GM23338 (cell line): ENCODE measurements around the gene TNFRSF17. TPM values are rescaled to one million over a fixed set of nuclear protein-coding genes. Genes with fewer than 3 reads are reported as not detected.

ENCODE experiments used
- ATAC-seq: fragments of 200-7000 bp; cut with Tn5 transposase; 3 replicates; pipeline ENCODE4 v1.9.1; 2020
- DNase-seq: peaks from one replicate; pipeline ENCODE4 v3.0.0-alpha.2; 2015; ENCODE audit warnings: low spot score
- H2AFZ ChIP-seq: fragments of 200-600 bp; sonication (generic); 2 replicates; pipeline ENCODE4 v1.8.0; 2016; ENCODE audit warnings: antibody characterized with exemption, mild to moderate bottlenecking, moderate library complexity
- H3F3A ChIP-seq: fragments of 200-600 bp; sonication (generic); replicated peaks from 2 replicates; pipeline ENCODE4 v1.8.0; 2017; ENCODE audit warnings: antibody characterized with exemption, mixed run types, low read depth
- H3K27ac ChIP-seq: fragments of 200-600 bp; sonication (generic); 2 replicates; pipeline ENCODE4 v1.6.1; 2016; ENCODE audit warnings: low read depth
- H3K27me3 ChIP-seq: fragments of 200-600 bp; sonication (generic); 2 replicates; pipeline ENCODE4 v1.8.0; 2016; ENCODE audit warnings: mild to moderate bottlenecking, mixed run types, moderate library complexity; ENCODE audit not compliant: insufficient read depth
- H3K36me3 ChIP-seq: fragments of 200-600 bp; sonication (generic); 2 replicates; pipeline ENCODE4 v1.8.0; 2016; ENCODE audit warnings: mild to moderate bottlenecking; ENCODE audit not compliant: insufficient read depth
- H3K4me1 ChIP-seq: fragments of 200-600 bp; sonication (generic); 2 replicates; pipeline ENCODE4 v1.8.0; 2016; ENCODE audit warnings: mild to moderate bottlenecking, moderate library complexity; ENCODE audit not compliant: insufficient read depth
- H3K4me2 ChIP-seq: fragments of 200-600 bp; sonication (generic); 2 replicates; pipeline ENCODE4 v1.7.1; 2017; ENCODE audit warnings: mixed run types
- H3K4me3 ChIP-seq: fragments of 200-600 bp; sonication (generic); 2 replicates; pipeline ENCODE4 v1.6.1; 2016; ENCODE audit warnings: mixed run types
- H3K79me2 ChIP-seq: fragments of 200-600 bp; sonication (generic); replicated peaks from 2 replicates; pipeline ENCODE4 v1.8.0; 2017; ENCODE audit warnings: mild to moderate bottlenecking; ENCODE audit not compliant: insufficient read depth
- H3K9me2 ChIP-seq: fragments of 200-600 bp; sonication (generic); 2 replicates; pipeline ENCODE4 v1.8.0; 2017; ENCODE audit not compliant: insufficient read depth
- H4K20me1 ChIP-seq: fragments of 200-600 bp; sonication (generic); replicated peaks from 2 replicates; pipeline ENCODE4 v1.8.0; 2017; ENCODE audit warnings: mild to moderate bottlenecking; ENCODE audit not compliant: insufficient read depth
- H3K27ac Mint-ChIP-seq: 2 replicates; pipeline ENCODE4 v1.8.0; 2020; ENCODE audit warnings: inconsistent platforms, mild to moderate bottlenecking, moderate library complexity, mixed read lengths
- H3K27me3 Mint-ChIP-seq: 3 replicates; pipeline ENCODE4 v1.8.0; 2022; ENCODE audit warnings: low read depth, mild to moderate bottlenecking, moderate library complexity, mixed read lengths, inconsistent platforms; ENCODE audit not compliant: insufficient read depth, poor library complexity
- H3K36me3 Mint-ChIP-seq: 3 replicates; pipeline ENCODE4 v1.8.0; 2021; ENCODE audit warnings: low read depth, mild to moderate bottlenecking, inconsistent platforms, moderate library complexity, mixed read lengths
- H3K4me1 Mint-ChIP-seq: 3 replicates; pipeline ENCODE4 v1.8.0; 2020; ENCODE audit warnings: mild to moderate bottlenecking, inconsistent platforms, mixed read lengths
- H3K4me3 Mint-ChIP-seq: 3 replicates; pipeline ENCODE4 v1.8.0; 2021; ENCODE audit warnings: moderate library complexity, mild to moderate bottlenecking, inconsistent platforms, mixed read lengths
- H3K9me3 Mint-ChIP-seq: 3 replicates; pipeline ENCODE4 v1.8.0; 2020; ENCODE audit warnings: moderate library complexity, mild to moderate bottlenecking, inconsistent platforms, mixed read lengths
- JUNB ChIP-seq: IDR thresholded peaks from one replicate; pipeline ENCODE4 v1.6.1; 2016; ENCODE audit warnings: antibody characterized with exemption; ENCODE audit not compliant: unreplicated experiment
- NANOG ChIP-seq: IDR thresholded peaks from 2 replicates; pipeline ENCODE4 v1.6.1; 2016; ENCODE audit warnings: antibody characterized with exemption, borderline replicate concordance
- STAT1 ChIP-seq: IDR thresholded peaks from one replicate; pipeline ENCODE4 v1.6.1; 2016; ENCODE audit warnings: antibody characterized with exemption; ENCODE audit not compliant: unreplicated experiment
- polyA plus RNA-seq: library from polyadenylated mRNA; unstranded; fragments of >200 nt; fragmentation: Nextera tagmentation; extraction: Ambion mirVana; gene quantifications from 2 replicates; pipeline ENCODE4 v1.2.1, GENCODE V29; 2016
- total RNA-seq: library from RNA; depleted of rRNA; stranded (reverse); fragments of >200 nt; shearing (Covaris generic); gene quantifications from 2 replicates; pipeline ENCODE4 v1.2.3, GENCODE V29; 2014
- TF ChIP-seq, protein P1 (sequence below): fragments of 250-450 bp; sonication (Bioruptor Pico); IDR thresholded peaks from 2 replicates; pipeline ENCODE4 v1.5.0; 2020; ENCODE audit warnings: mild to moderate bottlenecking, moderate library complexity

Gene TNFRSF17
- total and polyA plus RNA-seq, 2 experiments from 2014 or later = not detected

DNA sequence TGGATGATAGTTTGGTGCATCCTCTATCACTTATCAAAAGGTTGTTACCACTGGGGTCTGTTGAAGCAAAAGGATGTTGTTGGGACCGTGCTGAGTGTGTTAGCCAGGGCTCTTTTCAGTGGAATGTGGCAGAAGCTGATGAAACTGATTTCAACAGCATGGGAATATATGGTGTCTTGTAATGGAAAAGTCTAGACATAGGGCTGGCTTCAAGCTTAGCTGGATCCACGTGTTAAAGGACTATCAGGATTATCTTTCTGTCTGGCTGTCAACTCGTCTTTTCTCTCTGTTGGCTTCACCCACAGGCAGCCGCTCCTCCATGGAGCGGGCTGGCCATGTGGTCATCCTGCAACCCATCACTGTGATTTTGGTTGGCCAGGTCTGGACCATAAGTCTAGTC lies 20.2 kb downstream of the TNFRSF17 start (continued):
- TF ChIP-seq, protein P1, sequence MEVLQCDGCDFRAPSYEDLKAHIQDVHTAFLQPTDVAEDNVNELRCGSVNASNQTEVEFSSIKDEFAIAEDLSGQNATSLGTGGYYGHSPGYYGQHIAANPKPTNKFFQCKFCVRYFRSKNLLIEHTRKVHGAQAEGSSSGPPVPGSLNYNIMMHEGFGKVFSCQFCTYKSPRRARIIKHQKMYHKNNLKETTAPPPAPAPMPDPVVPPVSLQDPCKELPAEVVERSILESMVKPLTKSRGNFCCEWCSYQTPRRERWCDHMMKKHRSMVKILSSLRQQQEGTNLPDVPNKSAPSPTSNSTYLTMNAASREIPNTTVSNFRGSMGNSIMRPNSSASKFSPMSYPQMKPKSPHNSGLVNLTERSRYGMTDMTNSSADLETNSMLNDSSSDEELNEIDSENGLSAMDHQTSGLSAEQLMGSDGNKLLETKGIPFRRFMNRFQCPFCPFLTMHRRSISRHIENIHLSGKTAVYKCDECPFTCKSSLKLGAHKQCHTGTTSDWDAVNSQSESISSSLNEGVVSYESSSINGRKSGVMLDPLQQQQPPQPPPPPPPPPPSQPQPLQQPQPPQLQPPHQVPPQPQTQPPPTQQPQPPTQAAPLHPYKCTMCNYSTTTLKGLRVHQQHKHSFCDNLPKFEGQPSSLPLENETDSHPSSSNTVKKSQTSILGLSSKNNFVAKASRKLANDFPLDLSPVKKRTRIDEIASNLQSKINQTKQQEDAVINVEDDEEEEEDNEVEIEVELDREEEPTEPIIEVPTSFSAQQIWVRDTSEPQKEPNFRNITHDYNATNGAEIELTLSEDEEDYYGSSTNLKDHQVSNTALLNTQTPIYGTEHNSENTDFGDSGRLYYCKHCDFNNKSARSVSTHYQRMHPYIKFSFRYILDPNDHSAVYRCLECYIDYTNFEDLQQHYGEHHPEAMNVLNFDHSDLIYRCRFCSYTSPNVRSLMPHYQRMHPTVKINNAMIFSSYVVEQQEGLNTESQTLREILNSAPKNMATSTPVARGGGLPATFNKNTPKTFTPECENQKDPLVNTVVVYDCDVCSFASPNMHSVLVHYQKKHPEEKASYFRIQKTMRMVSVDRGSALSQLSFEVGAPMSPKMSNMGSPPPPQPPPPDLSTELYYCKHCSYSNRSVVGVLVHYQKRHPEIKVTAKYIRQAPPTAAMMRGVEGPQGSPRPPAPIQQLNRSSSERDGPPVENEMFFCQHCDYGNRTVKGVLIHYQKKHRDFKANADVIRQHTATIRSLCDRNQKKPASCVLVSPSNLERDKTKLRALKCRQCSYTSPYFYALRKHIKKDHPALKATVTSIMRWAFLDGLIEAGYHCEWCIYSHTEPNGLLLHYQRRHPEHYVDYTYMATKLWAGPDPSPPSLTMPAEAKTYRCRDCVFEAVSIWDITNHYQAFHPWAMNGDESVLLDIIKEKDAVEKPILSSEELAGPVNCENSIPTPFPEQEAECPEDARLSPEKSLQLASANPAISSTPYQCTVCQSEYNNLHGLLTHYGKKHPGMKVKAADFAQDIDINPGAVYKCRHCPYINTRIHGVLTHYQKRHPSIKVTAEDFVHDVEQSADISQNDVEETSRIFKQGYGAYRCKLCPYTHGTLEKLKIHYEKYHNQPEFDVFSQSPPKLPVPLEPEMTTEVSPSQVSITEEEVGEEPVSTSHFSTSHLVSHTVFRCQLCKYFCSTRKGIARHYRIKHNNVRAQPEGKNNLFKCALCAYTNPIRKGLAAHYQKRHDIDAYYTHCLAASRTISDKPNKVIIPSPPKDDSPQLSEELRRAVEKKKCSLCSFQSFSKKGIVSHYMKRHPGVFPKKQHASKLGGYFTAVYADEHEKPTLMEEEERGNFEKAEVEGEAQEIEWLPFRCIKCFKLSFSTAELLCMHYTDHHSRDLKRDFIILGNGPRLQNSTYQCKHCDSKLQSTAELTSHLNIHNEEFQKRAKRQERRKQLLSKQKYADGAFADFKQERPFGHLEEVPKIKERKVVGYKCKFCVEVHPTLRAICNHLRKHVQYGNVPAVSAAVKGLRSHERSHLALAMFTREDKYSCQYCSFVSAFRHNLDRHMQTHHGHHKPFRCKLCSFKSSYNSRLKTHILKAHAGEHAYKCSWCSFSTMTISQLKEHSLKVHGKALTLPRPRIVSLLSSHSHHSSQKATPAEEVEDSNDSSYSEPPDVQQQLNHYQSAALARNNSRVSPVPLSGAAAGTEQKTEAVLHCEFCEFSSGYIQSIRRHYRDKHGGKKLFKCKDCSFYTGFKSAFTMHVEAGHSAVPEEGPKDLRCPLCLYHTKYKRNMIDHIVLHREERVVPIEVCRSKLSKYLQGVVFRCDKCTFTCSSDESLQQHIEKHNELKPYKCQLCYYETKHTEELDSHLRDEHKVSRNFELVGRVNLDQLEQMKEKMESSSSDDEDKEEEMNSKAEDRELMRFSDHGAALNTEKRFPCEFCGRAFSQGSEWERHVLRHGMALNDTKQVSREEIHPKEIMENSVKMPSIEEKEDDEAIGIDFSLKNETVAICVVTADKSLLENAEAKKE (CRISPR knock-in tag) = no peak
- TF ChIP-seq JUNB = no peak

DNA sequence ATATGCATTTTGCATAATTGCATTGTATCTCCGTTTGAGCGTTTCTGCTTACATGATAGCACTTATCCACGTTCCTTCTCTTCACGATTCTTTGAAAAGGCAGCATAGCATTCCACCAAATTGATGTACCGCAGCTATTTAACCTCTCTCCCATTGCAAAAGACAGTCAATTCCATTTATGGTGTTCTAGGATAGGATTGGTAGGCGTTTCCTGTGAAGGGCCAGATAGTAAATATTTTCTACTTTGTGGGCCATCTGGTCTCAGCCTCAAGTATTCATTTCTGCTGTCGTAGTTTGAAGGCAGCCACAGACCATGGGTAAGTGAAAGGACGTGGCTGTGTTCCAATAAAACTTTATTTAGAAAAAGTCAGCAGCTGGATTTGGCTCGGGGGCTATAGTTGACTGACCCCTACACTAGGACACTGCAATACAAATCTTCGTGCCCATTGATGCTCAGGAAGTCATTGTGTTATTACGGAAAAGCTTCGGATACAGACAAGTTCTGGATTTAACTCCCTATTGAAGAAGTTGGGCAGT lies 21.6 kb downstream of the TNFRSF17 start:
- no peak overlapping the region for H3K4me2 ChIP-seq

More for the DNA sequence above, 21.6 kb downstream of the TNFRSF17 start:
- TF ChIP-seq STAT1 (no peak), NANOG (no peak)
- Histone ChIP-seq H3K27ac (no peak overlapping the region), H4K20me1 (no peaks in the 10 kb centered on the region), H3K9me2 (no peaks in the 10 kb centered on the region), H3K4me1 (no peaks in the 10 kb centered on the region), H3K79me2 (no peaks in the 10 kb centered on the region; the same call in 1 of the 2 replicates), H2AFZ (no peak overlapping the region), H3K4me3 (no peak overlapping the region), H3K27me3 (no peaks in the 10 kb centered on the region), H3K36me3 (no peaks in the 10 kb centered on the region), H3F3A (no peaks in the 10 kb centered on the region)
- no peaks in the 10 kb centered on the region for H3K9me3 Mint-ChIP-seq
- DNase-seq (no peak), ATAC-seq (no peak)
- no peaks in the 10 kb centered on the region for H3K27me3 Mint-ChIP-seq
- no peaks in the 10 kb centered on the region for H3K4me1 Mint-ChIP-seq
- no peak overlapping the region for H3K27ac Mint-ChIP-seq
- H3K36me3 Mint-ChIP-seq = no peaks in the 10 kb centered on the region
- no peak overlapping the region for H3K4me3 Mint-ChIP-seq
